Inferior parietal cortex (tissue), 1 donor: ENCODE data around the gene KMT2E.
"Not testable (repeated sequence)": the region's sequence is repeated elsewhere in the genome, so short reads cannot be mapped to it uniquely, and the experiment has no call there.

ENCODE experiments used
- DNase-seq: peaks from one replicate; pipeline ENCODE4 v3.0.0-alpha.2; 2016; ENCODE audit errors: extremely low spot score

The KMT2E gene

GRCh38 chr7:105026750-105027149 lies 12.7 kb downstream of the KMT2E start:
- no peak for DNase-seq

- DNase-seq: no peak
Measured at GRCh38 chr7:105027176-105027853, 13.3 kb downstream of the KMT2E start.

GRCh38 chr7:105028004-105028403 lies 14.0 kb downstream of the KMT2E start:
- DNase-seq: no peak

- DNase-seq: not testable (repeated sequence)
Measured at GRCh38 chr7:105028941-105029340, 14.9 kb downstream of the KMT2E start.

- no peak for DNase-seq
Measured at GRCh38 chr7:105030447-105030846, 16.4 kb downstream of the KMT2E start.

GRCh38 chr7:105032553-105033214 lies 18.7 kb downstream of the KMT2E start:
- DNase-seq: no peak

GRCh38 chr7:105035349-105035748 lies 21.3 kb downstream of the KMT2E start:
- no peak for DNase-seq

- no peak for DNase-seq
Measured at GRCh38 chr7:105036217-105037168, 22.5 kb downstream of the KMT2E start.

- DNase-seq: no peak
Measured at GRCh38 chr7:105037319-105037718, 23.3 kb downstream of the KMT2E start.

GRCh38 chr7:105044449-105045070 lies 30.6 kb downstream of the KMT2E start:
- no peak for DNase-seq

- DNase-seq: no peak
Measured at GRCh38 chr7:105046414-105046813, 32.4 kb downstream of the KMT2E start.

- DNase-seq: no peak
Measured at GRCh38 chr7:105047932-105048331, 33.9 kb downstream of the KMT2E start.

- no peak for DNase-seq
Measured at GRCh38 chr7:105050493-105050892, 36.5 kb downstream of the KMT2E start.

GRCh38 chr7:105050899-105051298 lies 36.9 kb downstream of the KMT2E start:
- DNase-seq: not testable (repeated sequence)

- DNase-seq: no peak
Measured at GRCh38 chr7:105055084-105055483, 41.1 kb downstream of the KMT2E start.

GRCh38 chr7:105055621-105056020 lies 41.6 kb downstream of the KMT2E start:
- DNase-seq: no peak

GRCh38 chr7:105057472-105057871 lies 43.5 kb downstream of the KMT2E start:
- DNase-seq: no peak

- no peak for DNase-seq
Measured at GRCh38 chr7:105060437-105060836, 46.4 kb downstream of the KMT2E start.

GRCh38 chr7:105060923-105061322 lies 46.9 kb downstream of the KMT2E start:
- no peak for DNase-seq

- DNase-seq: no peak
Measured at GRCh38 chr7:105065104-105065503, 51.1 kb downstream of the KMT2E start.

- no peak for DNase-seq
Measured at GRCh38 chr7:105067691-105068090, 53.7 kb downstream of the KMT2E start.

- DNase-seq: no peak
Measured at GRCh38 chr7:105068886-105069285, 54.9 kb downstream of the KMT2E start.
